ENCODE data around the gene PCDHGC3. TPM values are rescaled to one million over a fixed set of nuclear protein-coding genes. Genes with fewer than 3 reads are reported as not detected.

Gene PCDHGC3
- total and polyA plus RNA-seq, 7 experiments from 2014 or later = 0.14 to 0.76 (median 0.16) TPM; not detected in 1

DNA sequence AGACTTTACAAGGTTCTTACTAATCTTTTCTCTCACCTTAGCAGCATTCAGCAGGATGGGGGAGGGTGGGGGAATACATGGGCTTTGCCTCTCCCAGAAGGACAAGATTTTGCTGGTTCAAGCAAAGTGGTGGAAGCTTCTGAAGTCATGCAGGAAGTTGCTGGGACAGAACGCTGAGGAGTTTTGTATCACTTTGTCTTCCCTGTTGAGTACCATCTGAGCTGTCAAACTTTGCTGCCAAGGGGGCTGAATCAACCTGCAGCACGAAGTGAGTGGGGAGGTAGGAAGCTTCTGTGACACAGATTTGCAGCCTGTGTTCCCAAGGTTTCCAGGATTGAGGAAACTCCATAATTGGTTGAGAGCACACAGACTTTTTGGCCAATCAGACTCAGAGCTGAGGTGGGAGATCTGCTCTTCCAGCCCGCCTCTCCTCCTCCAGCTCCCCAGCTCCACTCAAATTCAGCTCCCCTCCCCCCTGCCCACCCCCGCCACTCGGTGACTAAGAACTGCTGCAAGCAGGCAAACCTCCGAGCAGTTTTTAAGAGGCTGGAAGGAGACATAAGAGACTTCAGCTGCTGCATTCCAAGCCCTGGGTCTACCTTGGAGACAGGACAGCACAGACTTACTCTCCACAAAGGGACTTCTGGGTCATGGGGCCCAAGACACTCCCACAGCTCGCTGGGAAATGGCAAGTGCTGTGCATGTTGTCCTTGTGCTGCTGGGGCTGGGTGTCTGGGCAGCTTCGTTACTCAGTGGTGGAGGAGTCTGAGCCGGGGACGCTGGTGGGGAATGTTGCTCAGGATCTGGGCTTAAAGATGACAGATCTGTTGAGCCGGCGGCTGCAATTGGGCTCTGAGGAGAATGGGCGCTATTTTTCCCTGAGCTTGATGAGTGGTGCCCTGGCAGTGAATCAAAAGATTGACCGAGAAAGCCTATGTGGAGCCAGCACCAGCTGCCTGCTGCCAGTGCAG is 13.1 kb downstream of the PCDHGC3 start, which contains the start of gene PCDHGC5:
PCDHGC5 (plus strand) TSS at position 491 of the 971 bp plus-strand sequence; CDS start at position 651, 160 bp downstream.
- CTCF ChIA-PET = interaction anchor here (1.2 kb wide), 1 partner anchor 8 kb away, joined by 3 read pairs; no protein-coding TSS in a partner anchor
- intact Hi-C loops (cut with micrococcal nuclease) = no loop called here
- ATAC-seq = no peak

DNA sequence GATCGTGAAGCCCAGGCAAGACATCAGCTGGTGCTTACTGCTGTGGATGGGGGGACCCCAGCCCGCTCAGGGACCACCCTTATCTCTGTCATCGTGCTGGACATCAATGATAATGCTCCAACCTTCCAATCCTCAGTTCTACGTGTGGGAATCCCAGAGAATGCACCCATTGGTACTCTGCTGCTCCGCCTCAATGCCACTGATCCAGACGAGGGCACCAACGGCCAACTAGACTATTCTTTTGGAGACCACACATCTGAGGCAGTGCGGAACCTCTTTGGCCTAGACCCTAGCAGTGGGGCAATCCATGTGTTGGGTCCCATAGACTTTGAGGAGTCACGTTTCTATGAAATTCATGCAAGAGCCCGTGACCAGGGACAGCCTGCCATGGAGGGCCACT is 14.1 kb downstream of the PCDHGC3 start:
- H3K9me3 Mint-ChIP-seq = peaks cover 0 to 10% (median 0%) of the 10 kb centered on the region in 11 donors
- H3K4me3 Mint-ChIP-seq = peak overlapping the region in 1 of 10 donors; percentile 10

More for the DNA sequence above, 13.1 kb downstream of the PCDHGC3 start, which contains the start of gene PCDHGC5:
- peaks cover 67 to 88% (median 76%) of the 10 kb centered on the region in 5 donors for H3K27me3 Mint-ChIP-seq
- H3K36me3 Mint-ChIP-seq = peaks cover 0 to 14% (median 0%) of the 10 kb centered on the region in 5 donors
- POLR2A ChIA-PET = no interaction called here
- Histone ChIP-seq H3K9me3 (ENCODE audit: control insufficient read depth in 2 of 3, low read length in 3 of 3) (no peaks in the 10 kb centered on the region), H3K36me3 (ENCODE audit: control insufficient read depth in 2 of 3, insufficient read depth in 3 of 3, low read length in 3 of 3) (no peaks in the 10 kb centered on the region), H3K27me3 (ENCODE audit: control insufficient read depth in 2 of 2, insufficient read depth in 2 of 2, low read length in 2 of 2) (peaks cover 2 to 19% of the 10 kb centered on the region in 2 donors), H3K27ac (ENCODE audit: low read depth, low read length) (no peak within 1 kb of the TSS), H3K4me3 (ENCODE audit: low read length) (no peak within 1 kb of the TSS), H3K4me1 (ENCODE audit: control insufficient read depth in 2 of 2, insufficient read depth in 2 of 2, low read length in 2 of 2) (peaks cover 0 to 8% of the 10 kb centered on the region in 2 donors)
- peaks cover 2 to 39% (median 25%) of the 10 kb centered on the region in 7 donors for H3K4me1 Mint-ChIP-seq
- peak within 1 kb of the TSS in 1 of 10 donors; percentile 10 for H3K4me3 Mint-ChIP-seq
- H3K9me3 Mint-ChIP-seq = peaks cover 0 to 10% (median 0%) of the 10 kb centered on the region in 11 donors
- H3K27ac Mint-ChIP-seq = no peak within 1 kb of the TSS
- no peak for DNase-seq

DNA sequence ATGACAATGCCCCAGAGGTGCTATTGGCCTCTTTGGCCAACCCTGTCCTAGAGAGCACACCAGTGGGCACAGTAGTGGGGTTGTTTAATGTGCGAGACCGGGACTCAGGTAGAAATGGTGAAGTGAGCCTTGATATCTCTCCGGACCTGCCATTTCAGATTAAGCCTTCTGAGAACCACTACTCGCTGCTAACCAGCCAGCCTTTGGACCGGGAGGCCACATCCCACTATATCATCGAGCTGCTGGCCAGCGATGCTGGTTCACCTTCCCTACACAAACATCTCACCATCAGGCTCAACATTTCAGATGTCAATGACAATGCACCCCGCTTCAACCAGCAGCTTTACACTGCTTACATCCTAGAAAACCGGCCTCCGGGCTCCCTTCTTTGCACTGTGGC is 14.5 kb downstream of the PCDHGC3 start:
- Mint-ChIP-seq H3K4me1 (peaks cover 0 to 25% (median 12%) of the 10 kb centered on the region in 7 donors), H3K27ac (no peak overlapping the region), H3K36me3 (peaks cover 0 to 14% (median under 1%) of the 10 kb centered on the region in 5 donors), H3K27me3 (peaks cover 60 to 88% (median 70%) of the 10 kb centered on the region in 5 donors), H3K4me3 (peak overlapping the region in 2 of 10 donors; percentile 11 to 35), H3K9me3 (peaks cover 0 to 10% (median 0%) of the 10 kb centered on the region in 11 donors)
- Histone ChIP-seq H3K27me3 (ENCODE audit: control insufficient read depth in 2 of 2, insufficient read depth in 2 of 2, low read length in 2 of 2) (peaks cover 0 to 10% of the 10 kb centered on the region in 2 donors), H3K4me3 (ENCODE audit: low read length) (no peak overlapping the region), H3K9me3 (ENCODE audit: control insufficient read depth in 2 of 3, low read length in 3 of 3) (no peaks in the 10 kb centered on the region), H3K36me3 (ENCODE audit: control insufficient read depth in 2 of 3, insufficient read depth in 3 of 3, low read length in 3 of 3) (no peaks in the 10 kb centered on the region), H3K4me1 (ENCODE audit: control insufficient read depth in 2 of 2, insufficient read depth in 2 of 2, low read length in 2 of 2) (peaks cover 0 to 2% of the 10 kb centered on the region in 2 donors), H3K27ac (ENCODE audit: low read depth, low read length) (no peak overlapping the region)
- DNase-seq (no peak), ATAC-seq (no peak)
- POLR2A ChIA-PET = no interaction called here
- CTCF ChIA-PET = interaction anchor here (1.2 kb wide), 1 partner anchor 10 kb away, joined by 3 read pairs; no protein-coding TSS in a partner anchor
- intact Hi-C loops (cut with micrococcal nuclease) = no loop called here

More for the DNA sequence above, 14.1 kb downstream of the PCDHGC3 start:
- no peak for DNase-seq
- H3K27ac Mint-ChIP-seq = no peak overlapping the region
- ChIA-PET CTCF (interaction anchor here (1.2 kb wide), 1 partner anchor 9 kb away, joined by 3 read pairs; no protein-coding TSS in a partner anchor), POLR2A (no interaction called here)
- no peak overlapping the region for H3K4me3 ChIP-seq (ENCODE audit: low read length)
- H3K36me3 Mint-ChIP-seq = peaks cover 0 to 14% (median 0%) of the 10 kb centered on the region in 5 donors
- peaks cover 62 to 88% (median 72%) of the 10 kb centered on the region in 5 donors for H3K27me3 Mint-ChIP-seq
- H3K9me3 ChIP-seq (ENCODE audit: control insufficient read depth in 2 of 3, low read length in 3 of 3) = no peaks in the 10 kb centered on the region
- H3K4me1 ChIP-seq (ENCODE audit: control insufficient read depth in 2 of 2, insufficient read depth in 2 of 2, low read length in 2 of 2) = peaks cover 0 to 7% of the 10 kb centered on the region in 2 donors
- H3K27me3 ChIP-seq (ENCODE audit: control insufficient read depth in 2 of 2, insufficient read depth in 2 of 2, low read length in 2 of 2) = peaks cover 0 to 13% of the 10 kb centered on the region in 2 donors
- no peak for ATAC-seq
- H3K36me3 ChIP-seq (ENCODE audit: control insufficient read depth in 2 of 3, insufficient read depth in 3 of 3, low read length in 3 of 3) = no peaks in the 10 kb centered on the region
- intact Hi-C loops (cut with micrococcal nuclease) = no loop called here
- H3K27ac ChIP-seq (ENCODE audit: low read depth, low read length) = no peak overlapping the region
- peaks cover 0 to 29% (median 17%) of the 10 kb centered on the region in 7 donors for H3K4me1 Mint-ChIP-seq

DNA sequence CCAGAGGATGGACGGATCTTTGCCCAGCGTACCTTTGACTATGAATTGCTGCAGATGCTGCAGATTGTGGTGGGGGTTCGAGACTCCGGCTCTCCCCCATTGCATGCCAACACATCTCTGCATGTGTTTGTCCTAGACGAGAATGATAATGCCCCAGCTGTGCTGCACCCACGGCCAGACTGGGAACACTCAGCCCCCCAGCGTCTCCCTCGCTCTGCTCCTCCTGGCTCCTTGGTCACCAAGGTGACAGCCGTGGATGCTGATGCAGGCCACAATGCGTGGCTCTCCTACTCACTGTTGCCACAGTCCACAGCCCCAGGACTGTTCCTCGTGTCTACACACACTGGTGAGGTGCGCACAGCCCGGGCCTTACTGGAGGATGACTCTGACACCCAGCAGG is 15.0 kb downstream of the PCDHGC3 start:
- CTCF ChIA-PET = no interaction called here
- peaks cover 0 to 6% of the 10 kb centered on the region in 2 donors for H3K27me3 ChIP-seq (ENCODE audit: control insufficient read depth in 2 of 2, insufficient read depth in 2 of 2, low read length in 2 of 2)

DNA sequence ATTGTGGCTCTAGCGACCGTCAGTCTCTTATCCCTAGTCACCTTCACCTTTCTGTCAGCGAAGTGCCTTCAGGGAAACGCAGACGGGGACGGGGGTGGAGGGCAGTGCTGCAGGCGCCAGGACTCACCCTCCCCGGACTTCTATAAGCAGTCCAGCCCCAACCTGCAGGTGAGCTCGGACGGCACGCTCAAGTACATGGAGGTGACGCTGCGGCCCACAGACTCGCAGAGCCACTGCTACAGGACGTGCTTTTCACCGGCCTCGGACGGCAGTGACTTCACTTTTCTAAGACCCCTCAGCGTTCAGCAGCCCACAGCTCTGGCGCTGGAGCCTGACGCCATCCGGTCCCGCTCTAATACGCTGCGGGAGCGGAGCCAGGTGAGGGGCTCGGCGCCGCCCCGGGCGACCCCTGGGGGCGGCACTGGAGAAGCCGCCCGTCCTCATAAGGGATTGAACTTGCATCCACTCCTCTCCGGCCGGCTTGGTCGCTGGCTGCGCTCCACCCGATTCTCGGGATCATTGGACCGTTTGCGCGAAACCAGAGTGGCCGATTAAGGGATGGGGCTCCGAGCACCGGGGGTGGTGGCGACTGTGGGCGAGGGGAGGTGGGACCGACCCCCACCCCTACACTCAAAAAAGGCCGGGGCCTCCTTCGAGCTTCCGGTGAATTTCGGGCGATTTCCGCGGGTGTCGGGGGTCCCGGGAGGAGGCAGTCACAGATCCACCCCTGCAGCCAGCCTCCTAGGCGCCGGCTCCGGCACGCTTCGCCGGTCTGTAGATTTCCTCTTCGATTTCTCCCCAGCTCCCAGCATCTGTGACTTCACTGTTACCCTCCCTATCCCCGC is 15.8 kb downstream of the PCDHGC3 start:
- intact Hi-C loops (cut with micrococcal nuclease) = no loop called here
- POLR2A ChIA-PET = no interaction called here
- Histone ChIP-seq H3K9me3 (ENCODE audit: control insufficient read depth in 2 of 3, low read length in 3 of 3) (no peaks in the 10 kb centered on the region), H3K4me3 (ENCODE audit: low read length) (peak overlapping the region; percentile 20), H3K27ac (ENCODE audit: low read depth, low read length) (no peak overlapping the region), H3K27me3 (ENCODE audit: control insufficient read depth in 2 of 2, insufficient read depth in 2 of 2, low read length in 2 of 2) (peaks cover 0 to 5% of the 10 kb centered on the region in 2 donors), H3K4me1 (ENCODE audit: control insufficient read depth in 2 of 2, insufficient read depth in 2 of 2, low read length in 2 of 2) (no peaks in the 10 kb centered on the region), H3K36me3 (ENCODE audit: control insufficient read depth in 2 of 3, insufficient read depth in 3 of 3, low read length in 3 of 3) (no peaks in the 10 kb centered on the region)
- Mint-ChIP-seq H3K27me3 (peaks cover 64 to 88% (median 69%) of the 10 kb centered on the region in 5 donors), H3K27ac (peak overlapping the region in 3 of 9 donors; percentile 16 to 66 (median 41)), H3K36me3 (peaks cover 0 to 14% (median 4%) of the 10 kb centered on the region in 5 donors), H3K4me3 (peak overlapping the region; percentile 54 to 81 (median 76)), H3K9me3 (peaks cover 0 to 7% (median 0%) of the 10 kb centered on the region in 11 donors), H3K4me1 (peaks cover 1 to 25% (median 12%) of the 10 kb centered on the region in 7 donors)
- CTCF ChIA-PET = no interaction called here
- no peak for DNase-seq
- no peak for ATAC-seq

More for the DNA sequence above, 15.0 kb downstream of the PCDHGC3 start:
- DNase-seq (no peak), ATAC-seq (no peak)
- Mint-ChIP-seq H3K4me3 (peak overlapping the region in 5 of 10 donors; percentile 3 to 45 (median 35)), H3K9me3 (peaks cover 0 to 11% (median 0%) of the 10 kb centered on the region in 11 donors), H3K27ac (no peak overlapping the region), H3K36me3 (peaks cover 0 to 14% (median 4%) of the 10 kb centered on the region in 5 donors), H3K27me3 (peaks cover 62 to 88% (median 71%) of the 10 kb centered on the region in 5 donors), H3K4me1 (peaks cover 0 to 28% (median 15%) of the 10 kb centered on the region in 7 donors)
- H3K9me3 ChIP-seq (ENCODE audit: control insufficient read depth in 2 of 3, low read length in 3 of 3) = no peaks in the 10 kb centered on the region
- no peak overlapping the region for H3K27ac ChIP-seq (ENCODE audit: low read depth, low read length)
- H3K36me3 ChIP-seq (ENCODE audit: control insufficient read depth in 2 of 3, insufficient read depth in 3 of 3, low read length in 3 of 3) = no peaks in the 10 kb centered on the region
- H3K4me3 ChIP-seq (ENCODE audit: low read length) = no peak overlapping the region
- H3K4me1 ChIP-seq (ENCODE audit: control insufficient read depth in 2 of 2, insufficient read depth in 2 of 2, low read length in 2 of 2) = no peaks in the 10 kb centered on the region
- POLR2A ChIA-PET = no interaction called here
- intact Hi-C loops (cut with micrococcal nuclease) = no loop called here
